ENCODE data around the gene ZNF133.
"Not testable (repeated sequence)": the region's sequence is repeated elsewhere in the genome, so short reads cannot be mapped to it uniquely, and the experiment has no call there.

Gene ZNF133

DNA sequence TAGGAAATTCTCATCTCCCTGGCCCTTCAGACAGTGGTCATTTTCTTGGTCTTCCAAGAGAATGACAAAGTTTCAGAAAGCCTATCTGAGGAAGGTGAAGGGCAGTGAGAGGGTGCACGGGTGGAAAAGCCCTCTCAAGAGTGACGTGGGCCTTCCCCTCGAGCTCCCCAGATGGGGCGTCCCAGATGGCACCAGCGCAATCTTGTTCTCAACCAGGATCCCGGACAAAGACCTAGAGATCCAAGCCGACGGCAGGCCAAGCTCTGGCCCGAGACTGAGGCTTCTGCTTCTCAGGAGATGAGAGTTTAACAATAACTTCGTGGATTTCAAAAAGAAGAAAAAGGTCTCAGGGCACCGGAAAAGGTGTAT is 797 bp upstream of the ZNF133 start:
- no peak for FAIRE-seq

DNA sequence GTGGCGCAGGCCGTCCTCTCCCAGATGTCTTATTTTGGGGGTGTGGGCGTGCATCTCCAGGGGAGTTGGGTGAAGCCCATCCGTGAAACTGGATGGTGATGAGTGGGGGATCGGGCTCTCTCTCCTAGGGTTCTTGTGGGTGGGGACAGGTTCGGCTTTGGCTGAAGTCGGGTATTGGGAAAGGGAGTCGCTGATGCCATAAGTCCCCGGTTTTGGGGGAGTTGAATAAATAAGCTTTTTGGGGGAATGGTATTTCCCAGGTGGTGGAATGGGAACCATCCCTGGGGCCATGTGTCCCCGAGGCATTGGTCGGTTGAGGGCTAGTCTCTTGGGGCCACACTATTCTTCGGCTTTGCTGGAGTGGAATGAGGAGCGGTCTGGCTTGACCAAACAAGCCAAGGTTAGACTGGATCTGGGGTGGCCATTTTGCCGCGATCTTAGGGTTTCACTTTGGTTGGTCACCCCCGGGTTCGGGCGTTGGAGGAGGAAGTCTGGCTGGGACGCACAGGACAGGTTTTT is 481 bp downstream of the ZNF133 start:
- no peak for FAIRE-seq

DNA sequence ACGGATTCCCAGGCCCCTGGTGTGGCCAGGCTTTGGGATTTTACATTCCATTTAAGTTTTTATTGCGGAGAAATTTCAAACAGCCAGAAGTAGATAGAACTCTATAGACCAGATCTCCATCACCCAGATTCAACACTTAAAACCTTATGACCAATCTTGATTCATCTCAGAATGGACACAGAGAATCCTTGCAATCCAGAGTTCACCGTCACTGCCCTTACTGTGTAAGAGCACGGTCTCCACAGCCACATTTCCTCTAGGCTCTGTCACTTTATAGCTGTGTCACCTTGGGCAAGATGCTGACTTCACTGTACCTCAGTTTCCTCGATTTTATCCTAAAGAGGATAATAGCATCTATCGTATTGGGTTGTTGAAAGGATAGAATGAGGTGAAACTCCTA is 979 bp downstream of the ZNF133 start:
- FAIRE-seq = no peak

DNA sequence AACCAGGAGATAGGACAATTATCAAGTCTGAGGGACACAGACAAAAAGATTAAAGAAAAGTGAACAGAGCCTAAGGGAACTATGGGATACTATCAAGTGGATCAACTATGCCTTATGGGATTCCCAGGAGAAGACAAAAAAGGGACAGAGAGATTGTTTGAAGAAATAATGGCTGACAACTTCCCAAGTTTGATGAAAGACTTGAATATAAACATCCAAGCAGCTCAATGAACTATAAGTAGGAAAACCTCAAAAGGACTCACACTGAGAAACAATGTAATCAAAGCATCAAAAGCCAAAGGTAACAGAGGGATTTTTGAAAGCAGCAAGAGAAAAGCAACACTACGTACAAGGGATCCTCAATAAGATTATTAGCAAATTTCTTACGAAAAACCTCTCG is 11.0 kb downstream of the ZNF133 start:
- FAIRE-seq = no peak

DNA sequence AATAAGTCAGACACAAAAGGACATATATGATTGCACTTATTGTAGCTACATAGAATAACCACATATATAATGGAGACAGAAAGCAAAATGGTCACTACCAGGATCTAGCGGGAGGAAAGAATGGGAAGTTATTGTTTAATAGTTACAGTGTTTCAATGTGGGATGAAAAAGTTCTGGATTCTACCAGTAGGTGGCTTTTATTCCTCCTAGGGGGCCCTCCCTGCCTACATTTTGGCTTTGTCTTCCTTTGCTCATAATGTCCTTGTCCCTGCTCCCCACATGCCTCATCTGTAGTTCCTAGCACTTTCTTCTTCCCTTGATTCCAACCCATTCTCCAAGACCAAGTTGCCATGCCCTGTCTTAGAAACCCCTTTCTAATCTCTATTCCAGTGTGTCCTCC is 16.3 kb downstream of the ZNF133 start:
- FAIRE-seq = no peak

DNA sequence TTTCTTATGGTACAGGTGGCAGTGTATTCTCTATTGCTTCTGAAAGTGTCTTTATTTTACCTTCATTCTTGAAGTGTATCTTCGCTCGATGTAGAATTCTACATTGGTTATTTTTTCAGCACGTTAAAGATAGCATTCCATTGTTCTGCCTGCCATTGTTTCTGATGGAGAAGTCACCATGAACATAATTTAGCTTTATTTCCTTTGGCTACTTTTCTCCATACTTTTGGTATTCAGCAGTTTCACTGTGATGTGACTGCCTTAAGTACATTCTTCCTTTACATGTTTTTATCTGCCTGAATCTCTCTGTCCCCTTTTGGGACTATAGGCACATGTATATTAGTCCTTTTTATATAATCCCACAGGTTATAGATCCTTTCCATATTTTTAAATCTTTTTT is 19.0 kb downstream of the ZNF133 start:
- no peak for FAIRE-seq

DNA sequence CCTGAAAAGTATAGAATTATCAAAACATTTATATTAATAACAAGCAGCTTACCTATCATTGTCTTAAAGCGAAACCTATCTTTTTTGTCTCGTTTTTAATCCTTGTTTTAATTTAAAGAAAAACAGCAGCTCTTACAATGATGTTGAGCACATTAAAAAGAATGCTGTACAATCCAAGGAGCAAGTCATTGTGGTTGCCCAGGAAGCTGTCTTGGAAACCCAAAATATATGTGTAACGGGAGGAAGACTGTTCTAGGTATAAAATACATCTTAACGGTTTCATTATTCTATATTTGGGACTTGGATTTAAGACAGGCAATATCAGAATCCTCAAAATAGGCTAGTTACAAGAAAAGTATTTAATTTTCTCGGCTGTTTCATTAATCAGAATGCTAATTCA is 21.7 kb downstream of the ZNF133 start:
- no peak for FAIRE-seq

DNA sequence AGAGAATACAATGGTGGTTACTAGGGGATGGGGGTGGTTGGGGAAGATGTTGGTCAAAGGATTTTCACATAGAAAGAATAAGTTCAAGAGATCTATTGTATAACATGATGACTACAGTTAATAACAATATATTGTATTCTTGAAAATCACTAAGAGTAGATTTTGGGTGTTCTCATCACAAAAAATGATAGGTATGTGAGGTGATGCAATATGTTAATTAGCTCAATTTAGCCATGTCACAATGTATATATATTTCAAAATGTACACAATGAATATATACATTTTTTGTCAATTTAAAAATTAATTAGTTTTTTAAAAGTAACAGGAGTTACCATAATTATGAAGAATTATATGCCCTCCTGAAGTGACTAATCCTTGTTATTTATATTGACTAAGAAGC is 22.3 kb downstream of the ZNF133 start:
- no peak for FAIRE-seq

DNA sequence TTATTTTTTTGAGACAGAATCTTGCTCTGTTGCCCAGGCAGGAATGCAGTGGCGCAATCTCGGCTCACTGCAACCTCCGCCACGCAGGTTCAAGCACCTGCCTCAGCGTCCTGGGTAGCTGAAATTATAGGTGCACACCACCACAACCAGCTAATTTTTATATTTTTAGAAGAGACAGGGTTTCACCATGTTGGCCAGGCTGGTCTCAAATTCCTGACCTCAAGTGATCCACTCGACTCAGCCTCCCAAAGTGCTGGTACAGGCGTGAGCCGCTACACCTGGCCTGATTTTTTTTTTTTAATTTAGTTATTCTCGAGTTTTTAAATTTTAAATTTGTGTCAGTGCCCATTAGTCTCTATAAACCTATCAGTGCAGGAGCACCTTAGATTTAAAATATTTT is 24.4 kb downstream of the ZNF133 start:
- no peak for FAIRE-seq

DNA sequence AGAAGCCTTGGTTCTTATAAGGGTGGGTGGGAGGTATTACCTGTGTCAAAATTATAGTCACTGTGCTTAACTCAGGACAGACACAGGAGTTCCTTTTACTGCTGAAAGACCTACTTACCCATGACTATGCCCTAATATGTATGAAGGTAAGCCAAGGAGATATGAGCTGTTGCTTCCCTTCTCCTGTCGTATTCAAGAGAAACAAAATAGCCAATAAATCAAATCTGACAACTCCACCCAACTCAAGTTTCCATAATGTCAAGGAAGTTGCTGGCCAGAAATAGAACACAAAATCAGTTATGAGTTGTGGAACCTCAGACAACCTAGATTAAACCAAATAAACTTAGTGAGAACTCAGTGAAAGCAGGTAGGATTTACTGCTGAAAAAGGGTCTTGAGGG is 25.1 kb downstream of the ZNF133 start:
- no peak for FAIRE-seq

DNA sequence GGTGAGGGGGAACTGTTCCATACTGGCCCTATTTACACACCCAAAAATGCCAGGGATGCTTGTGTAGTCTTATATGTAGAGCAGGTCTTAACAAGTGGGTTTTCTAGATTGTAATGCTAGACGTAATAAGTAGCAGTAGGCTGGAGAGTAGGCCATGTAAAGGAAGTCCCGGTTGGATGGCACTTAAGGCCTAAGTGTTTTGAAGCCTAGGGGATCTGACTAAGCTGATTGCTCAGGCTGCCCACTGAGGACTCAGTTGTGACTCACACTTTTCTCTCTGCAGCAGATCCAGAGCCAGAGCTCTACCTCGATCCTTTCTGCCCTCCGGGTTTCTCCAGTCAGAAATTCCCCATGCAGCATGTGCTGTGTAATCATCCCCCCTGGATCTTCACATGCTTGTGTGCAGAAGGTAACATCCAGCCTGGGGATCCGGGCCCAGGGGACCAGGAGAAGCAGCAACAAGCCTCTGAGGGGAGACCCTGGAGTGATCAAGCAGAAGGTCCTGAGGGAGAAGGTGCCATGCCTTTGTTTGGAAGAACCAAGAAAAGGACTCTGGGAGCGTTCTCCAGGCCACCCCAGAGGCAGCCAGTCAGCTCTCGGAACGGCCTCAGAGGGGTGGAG is 26.6 kb downstream of the ZNF133 start:
- FAIRE-seq = no peak

DNA sequence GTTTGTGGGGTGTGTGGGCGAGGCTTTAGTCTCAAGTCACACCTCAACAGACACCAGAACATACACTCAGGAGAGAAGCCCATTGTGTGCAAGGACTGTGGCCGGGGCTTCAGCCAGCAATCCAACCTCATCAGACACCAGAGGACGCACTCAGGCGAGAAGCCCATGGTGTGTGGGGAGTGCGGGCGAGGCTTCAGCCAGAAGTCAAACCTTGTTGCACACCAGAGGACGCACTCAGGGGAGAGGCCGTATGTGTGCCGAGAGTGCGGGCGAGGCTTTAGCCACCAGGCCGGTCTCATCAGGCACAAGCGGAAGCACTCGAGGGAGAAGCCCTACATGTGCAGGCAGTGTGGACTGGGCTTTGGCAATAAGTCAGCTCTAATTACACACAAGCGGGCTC is 27.8 kb downstream of the ZNF133 start:
- no peak for FAIRE-seq

DNA sequence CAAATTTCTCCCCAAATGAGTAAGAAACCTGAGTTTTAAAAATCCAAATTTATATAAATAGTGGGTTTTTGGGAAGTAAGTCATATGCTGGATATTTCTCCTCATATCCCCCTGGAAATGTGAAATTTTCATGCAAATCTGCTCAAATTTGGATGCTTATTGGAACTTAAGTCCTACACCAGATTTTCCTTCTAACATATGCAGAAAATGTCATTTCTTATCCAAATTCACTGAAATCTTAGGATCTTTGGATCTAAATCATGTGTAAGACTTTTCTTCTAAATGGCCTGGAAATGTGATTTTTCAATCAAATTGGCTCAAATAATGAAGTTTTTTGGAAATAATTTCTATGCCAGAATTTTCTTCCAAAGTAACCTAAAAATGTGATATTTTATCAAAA is 33.0 kb downstream of the ZNF133 start:
- FAIRE-seq = no peak

DNA sequence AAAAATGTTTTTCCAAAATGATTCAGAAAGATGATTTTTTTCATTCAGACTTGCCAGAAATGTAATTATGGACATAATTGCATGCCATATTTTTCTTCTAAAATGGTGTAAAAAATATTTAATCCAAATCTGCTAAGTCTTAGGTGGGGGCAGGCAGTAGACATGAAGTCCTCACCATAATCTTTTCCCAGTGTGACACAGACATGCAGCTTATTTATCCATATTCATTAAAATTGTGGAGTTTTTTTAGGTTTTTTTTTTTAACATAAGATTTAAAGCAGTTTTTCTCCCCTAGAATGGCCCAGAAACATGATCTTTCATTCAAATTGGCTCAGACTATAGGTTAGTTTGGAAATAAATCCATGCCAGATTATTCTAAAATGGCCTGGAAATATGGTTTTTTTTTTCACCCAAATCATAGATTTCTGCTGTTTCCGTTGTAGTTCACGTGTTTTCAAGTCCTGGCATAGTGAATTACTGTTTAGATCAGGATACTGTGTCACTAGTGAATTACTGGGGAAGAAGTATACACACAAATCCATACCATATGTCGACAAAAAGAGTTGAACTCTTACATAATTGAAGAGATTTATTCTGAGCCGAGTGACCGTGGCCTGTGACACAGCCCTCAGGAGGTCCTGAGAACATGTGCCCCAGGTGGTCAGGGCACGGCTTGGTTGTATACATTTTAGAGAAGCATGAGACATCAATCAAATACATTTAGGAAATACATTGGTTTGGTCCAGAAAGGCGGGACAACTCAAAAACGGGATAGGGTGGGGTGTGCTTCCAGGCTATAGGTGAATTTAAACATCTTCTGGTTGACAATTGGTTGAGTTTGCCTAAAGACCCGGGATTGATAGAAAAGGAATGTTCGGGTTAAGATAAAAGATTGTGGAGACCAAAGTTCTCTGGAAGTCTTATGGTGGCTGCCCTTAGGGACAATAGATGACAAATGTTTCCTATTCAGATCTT is 33.9 kb downstream of the ZNF133 start:
- FAIRE-seq = no peak

DNA sequence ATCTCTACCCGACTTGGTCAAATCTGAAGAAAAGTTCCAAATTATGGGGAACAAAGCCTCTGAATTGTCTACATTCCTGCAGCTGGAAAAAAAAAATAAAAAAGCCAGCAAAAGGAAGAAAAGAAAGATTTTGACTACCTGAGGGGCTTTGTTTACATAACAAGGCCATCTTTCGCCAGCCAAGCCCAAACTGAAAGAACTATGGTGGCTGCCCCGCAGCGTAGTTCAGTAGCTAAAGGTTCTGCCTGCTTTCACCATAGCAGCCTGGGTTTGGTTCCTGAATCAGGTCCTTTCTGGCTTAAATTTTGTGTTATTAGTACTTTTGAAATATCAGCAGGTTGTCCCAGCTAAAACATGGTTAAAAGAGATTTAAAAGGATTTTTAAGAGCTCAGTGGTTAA is 35.4 kb downstream of the ZNF133 start:
- FAIRE-seq = no peak

DNA sequence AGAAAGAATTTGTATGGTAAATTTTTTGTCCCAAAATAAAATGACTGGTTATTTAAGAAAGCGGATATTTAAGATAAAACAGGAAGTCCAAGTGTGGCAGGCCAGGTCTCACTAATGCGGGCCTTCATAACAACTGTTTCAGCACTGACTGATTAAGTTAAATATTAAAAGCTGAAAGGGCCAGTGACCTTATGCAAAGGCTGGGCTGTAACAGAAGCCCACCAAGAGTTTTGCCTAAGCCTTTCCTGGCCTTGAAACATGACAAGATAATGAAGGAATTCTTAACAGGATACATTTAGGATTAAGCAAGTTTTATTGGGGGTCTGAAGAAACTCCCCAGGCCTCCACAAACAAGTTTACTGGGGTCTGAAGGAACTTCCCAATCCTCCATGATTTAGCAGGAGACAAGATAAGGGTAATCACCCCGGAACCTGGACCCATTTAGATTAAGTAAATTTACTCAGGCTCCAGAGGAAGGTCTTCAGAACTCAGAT is 36.3 kb downstream of the ZNF133 start:
- FAIRE-seq = no peak

DNA sequence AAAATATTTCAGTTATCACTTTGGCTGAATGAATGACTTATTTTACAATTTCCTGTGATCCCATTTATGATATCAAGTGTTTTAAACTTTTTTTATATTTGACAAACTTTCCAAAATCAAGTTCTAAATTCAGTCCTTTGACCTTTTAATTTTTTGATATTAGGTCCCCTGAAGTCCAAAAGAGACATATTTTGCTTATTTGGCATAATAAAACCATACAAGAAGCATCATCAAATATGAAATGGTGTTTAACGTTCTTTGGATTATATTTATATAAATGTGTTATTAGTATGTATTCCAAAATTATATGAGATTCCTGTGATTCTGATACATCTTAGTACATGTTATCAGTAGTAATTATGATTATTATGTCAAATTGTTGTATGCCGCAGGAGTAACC is 38.7 kb downstream of the ZNF133 start:
- no peak for FAIRE-seq

DNA sequence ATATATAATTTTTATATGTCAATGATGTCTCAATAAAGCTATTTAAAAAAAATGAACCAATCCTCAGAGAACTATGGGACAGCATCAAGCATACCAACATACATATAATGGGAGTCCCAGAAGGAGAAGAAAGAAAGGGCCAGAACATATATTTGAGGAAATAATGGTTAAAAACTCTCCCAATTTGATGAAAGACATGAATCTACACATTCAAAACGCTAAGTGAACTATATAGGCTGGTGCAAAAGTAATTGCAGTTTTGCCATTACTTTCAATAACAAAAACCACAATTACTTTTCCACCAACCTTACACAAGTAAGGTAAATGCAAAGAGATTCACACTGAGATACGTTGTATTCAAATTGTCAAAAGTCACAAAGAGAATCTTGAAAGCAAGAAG is 43.4 kb downstream of the ZNF133 start:
- FAIRE-seq = no peak

DNA sequence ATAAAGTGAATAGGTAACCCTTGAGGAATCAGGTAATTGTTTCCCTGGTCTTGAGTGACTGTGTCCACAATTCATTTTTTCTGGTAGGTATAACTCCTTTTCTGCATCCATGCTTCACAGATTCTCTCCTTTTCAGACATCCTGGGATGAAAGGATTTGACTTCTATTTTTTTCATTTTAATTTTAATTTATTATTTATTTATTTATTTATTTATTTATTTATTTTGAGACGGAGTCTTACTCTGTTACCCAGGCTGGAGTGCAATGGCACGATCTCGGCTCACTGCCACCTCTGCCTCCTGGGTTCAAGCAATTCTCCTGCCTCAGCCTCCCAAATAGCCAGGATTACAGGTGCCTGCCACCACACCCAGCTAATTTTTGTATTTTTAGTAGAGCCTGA is 61.4 kb downstream of the ZNF133 start:
- not testable (repeated sequence) for FAIRE-seq

DNA sequence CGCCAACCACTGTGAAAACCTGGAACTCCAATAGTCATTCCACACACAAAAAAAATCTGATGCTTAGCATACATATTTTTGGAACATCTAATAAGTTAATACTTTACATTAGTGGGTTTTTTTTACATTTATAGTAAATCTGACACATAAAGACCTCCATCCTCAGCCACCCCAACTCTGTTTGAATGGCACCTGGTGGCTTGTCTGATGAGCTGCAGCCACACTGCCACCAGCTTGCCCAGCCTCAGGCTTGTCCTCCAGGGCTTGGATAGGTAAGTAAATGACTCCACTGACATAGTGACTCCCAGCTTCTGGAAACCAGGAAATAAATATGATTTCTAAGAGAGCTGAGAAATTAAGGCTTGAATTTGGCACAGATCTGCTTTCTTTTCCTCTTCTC is 71.5 kb downstream of the ZNF133 start:
- FAIRE-seq = no peak

DNA sequence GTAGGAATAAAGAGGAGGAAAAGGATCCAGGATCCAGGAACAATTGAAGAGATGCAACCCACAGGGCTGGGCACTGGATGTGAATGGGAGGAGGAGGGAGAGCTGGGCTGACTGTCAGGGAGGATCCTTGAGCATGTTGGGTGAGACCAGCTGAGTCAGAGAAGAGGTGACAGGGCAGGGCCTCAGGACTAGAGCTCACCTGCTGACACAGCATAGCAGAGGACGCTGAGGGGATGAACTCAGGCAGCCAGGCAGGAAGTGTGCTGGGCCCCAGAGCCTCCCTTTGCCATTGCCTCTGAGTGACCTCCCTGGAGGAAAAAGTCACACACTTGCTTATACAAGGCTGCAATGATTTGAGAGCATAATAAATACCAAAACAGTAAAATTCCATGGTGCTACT is 72.3 kb downstream of the ZNF133 start:
- no peak for FAIRE-seq

DNA sequence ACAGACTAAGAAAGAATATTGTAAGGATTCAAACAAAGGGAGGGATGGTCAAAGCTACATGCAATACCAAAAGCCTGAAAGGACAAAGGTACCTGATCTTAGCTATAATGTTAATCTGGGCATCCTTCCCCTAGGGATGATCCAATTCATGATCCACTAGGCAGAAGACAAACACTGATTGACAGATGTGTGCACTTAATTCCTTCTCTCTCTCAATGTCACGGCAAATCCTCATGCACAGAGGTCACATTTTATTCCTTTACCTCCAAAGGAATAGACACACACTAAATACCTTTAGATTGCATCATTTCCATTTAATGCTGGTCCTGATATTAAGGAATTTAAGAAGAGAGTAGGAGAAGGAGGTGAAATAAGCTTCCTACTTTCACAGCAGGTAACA is 73.4 kb downstream of the ZNF133 start:
- FAIRE-seq = no peak

DNA sequence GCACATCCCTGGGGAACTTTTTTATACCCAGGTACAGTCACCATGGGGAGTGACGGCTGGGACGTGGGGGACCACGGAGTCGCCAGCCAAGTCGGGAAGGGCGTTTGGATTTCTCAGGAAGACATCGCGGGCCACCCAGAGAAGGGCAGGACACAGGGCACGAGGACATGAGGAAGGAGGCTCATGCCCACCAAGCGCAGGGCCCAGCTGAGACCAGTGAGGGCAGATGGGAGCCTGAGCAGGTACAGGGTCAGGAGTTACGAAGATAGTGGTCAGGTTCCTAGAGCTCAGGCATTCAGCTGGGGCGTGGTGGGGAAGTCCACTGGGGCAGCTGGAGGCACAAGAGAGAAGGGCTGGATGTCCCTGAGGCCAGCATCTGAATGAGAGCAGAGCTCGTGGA is 74.6 kb downstream of the ZNF133 start:
- no peak for FAIRE-seq

DNA sequence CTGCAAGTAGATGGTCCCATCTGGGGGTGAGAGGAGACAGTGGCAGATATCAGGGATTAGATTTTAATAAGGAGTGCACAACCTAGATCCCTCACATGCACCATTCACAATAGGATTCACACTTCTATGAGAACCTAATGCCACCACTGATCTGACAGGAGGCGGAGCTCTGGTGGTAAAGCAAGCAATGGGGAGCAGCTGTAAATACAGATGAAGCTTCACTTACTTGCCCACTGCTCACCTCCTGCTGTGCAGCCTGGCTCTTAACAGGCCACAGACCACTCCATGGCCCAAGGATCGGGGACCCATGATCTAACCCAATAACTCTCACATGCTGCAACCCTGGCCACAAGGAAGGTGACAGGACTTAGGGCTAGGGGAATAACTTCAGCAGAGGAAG is 75.4 kb downstream of the ZNF133 start:
- FAIRE-seq = no peak
